A549 (cell line): ENCODE results near the gene DCLRE1A. TPM values are rescaled to one million over a fixed set of nuclear protein-coding genes. Genes with fewer than 3 reads are reported as not detected.
A peak's percentile ranks its signal among the peaks of the same experiment; 100 is the strongest.

Experiments used
- ATOH8 ChIP-seq: fragments of 250-450 bp; sonication (Bioruptor Pico); IDR thresholded peaks from 2 replicates; pipeline ENCODE4 v1.5.0; 2020; ENCODE audit warnings: low read depth, mild to moderate bottlenecking, moderate library complexity
- BCL3 ChIP-seq: fragments of >200 bp; sonication (Bioruptor Twin); formaldehyde crosslinking; IDR thresholded peaks from 3 replicates; pipeline ENCODE4 v1.6.1; 2016
- BHLHE40 ChIP-seq: IDR thresholded peaks from 2 replicates; pipeline ENCODE4 v1.6.1; 2012; ENCODE audit warnings: low read depth, low read length, inconsistent platforms
- CBX2 ChIP-seq: fragments of 200-600 bp; sonication (generic); IDR thresholded peaks from 2 replicates; pipeline ENCODE4 v1.6.1; 2016; ENCODE audit warnings: low read depth, mild to moderate bottlenecking, borderline replicate concordance
- CBX8 ChIP-seq: fragments of 200-600 bp; sonication (generic); IDR thresholded peaks from 2 replicates; pipeline ENCODE4 v1.6.1; 2016
- CHD2 ChIP-seq: fragments of 150-350 bp; IDR thresholded peaks from 2 replicates; pipeline ENCODE4 v1.6.1; 2014; ENCODE audit warnings: low read length; ENCODE audit not compliant: partially characterized antibody
- CTCF ChIP-seq: fragments of >200 bp; sonication (Bioruptor Twin); formaldehyde crosslinking; IDR thresholded peaks from 3 replicates; pipeline ENCODE4 v1.5.1; 2016
- E2F6 ChIP-seq: IDR thresholded peaks from 2 replicates; pipeline ENCODE4 v1.6.1; 2012; ENCODE audit warnings: low read depth, borderline replicate concordance
- EHF ChIP-seq: fragments of 250-450 bp; sonication (Bioruptor Pico); IDR thresholded peaks from 2 replicates; pipeline ENCODE4 v1.5.0; 2020; ENCODE audit warnings: mild to moderate bottlenecking
- EHMT2 ChIP-seq: fragments of 200-600 bp; sonication (generic); IDR thresholded peaks from 2 replicates; pipeline ENCODE4 v1.6.1; 2016; ENCODE audit warnings: antibody characterized with exemption, low read depth, mild to moderate bottlenecking, moderate library complexity
- ELK1 ChIP-seq: fragments of 150-350 bp; IDR thresholded peaks from 2 replicates; pipeline ENCODE4 v1.6.1; 2014; ENCODE audit warnings: low read depth, mild to moderate bottlenecking, low read length
- ESRRA ChIP-seq: fragments of 150-350 bp; IDR thresholded peaks from 2 replicates; pipeline ENCODE4 v1.6.1; 2014; ENCODE audit warnings: mild to moderate bottlenecking, low read length, borderline replicate concordance
- FOSB ChIP-seq: fragments of 250-450 bp; sonication (Bioruptor Pico); IDR thresholded peaks from 2 replicates; pipeline ENCODE4 v1.5.0; 2020; ENCODE audit warnings: mild to moderate bottlenecking, moderate library complexity
- FOXS1 ChIP-seq: fragments of 250-450 bp; sonication (Bioruptor Pico); IDR thresholded peaks from 2 replicates; pipeline ENCODE4 v1.5.0; 2020; ENCODE audit warnings: mild to moderate bottlenecking, moderate library complexity
- HDAC2 ChIP-seq: fragments of 200-600 bp; sonication (generic); IDR thresholded peaks from 2 replicates; pipeline ENCODE4 v1.6.1; 2016
- HEYL ChIP-seq: fragments of 250-450 bp; sonication (Bioruptor Pico); IDR thresholded peaks from 2 replicates; pipeline ENCODE4 v1.8.0; 2021; ENCODE audit warnings: mild to moderate bottlenecking, moderate library complexity
- HOXB5 ChIP-seq: fragments of 250-450 bp; sonication (Bioruptor Pico); IDR thresholded peaks from 2 replicates; pipeline ENCODE4 v1.5.0; 2020; ENCODE audit warnings: mild to moderate bottlenecking, moderate library complexity
- JUN ChIP-seq, 2 experiments: fragments of >200 bp; sonication (Bioruptor Twin); formaldehyde crosslinking; IDR thresholded peaks; 2 replicates in 1 of 2; 3 replicates in 1 of 2; pipeline ENCODE4 v1.6.1; 2016 to 2017
- JUNB ChIP-seq: fragments of >200 bp; sonication (Bioruptor Twin); formaldehyde crosslinking; IDR thresholded peaks from 2 replicates; pipeline ENCODE4 v1.6.1; 2016
- KDM5A ChIP-seq: fragments of 200-600 bp; sonication (generic); IDR thresholded peaks from 2 replicates; pipeline ENCODE4 v1.6.1; 2016; ENCODE audit warnings: antibody characterized with exemption, mild to moderate bottlenecking
- MAFK ChIP-seq: fragments of 450-650 bp; IDR thresholded peaks from 2 replicates; pipeline ENCODE4 v1.6.1; 2014; ENCODE audit not compliant: partially characterized antibody
- MAX ChIP-seq: IDR thresholded peaks from 2 replicates; pipeline ENCODE4 v1.6.1; 2012
- MAZ ChIP-seq: fragments of 150-350 bp; IDR thresholded peaks from 2 replicates; pipeline ENCODE4 v1.6.1; 2014; ENCODE audit warnings: antibody characterized with exemption, low read depth, low read length, borderline replicate concordance
- MYC ChIP-seq: IDR thresholded peaks from 2 replicates; pipeline ENCODE4 v1.6.1; 2012; ENCODE audit warnings: mild to moderate bottlenecking, inconsistent platforms, low read length, improper control_type of control experiment, borderline replicate concordance
- NFE2L2 ChIP-seq: fragments of 150-350 bp; conservative IDR thresholded peaks from 2 replicates; pipeline ENCODE4 v1.6.1; 2014; ENCODE audit warnings: low read length
- NR3C1 ChIP-seq: fragments of >200 bp; sonication (Bioruptor Twin); formaldehyde crosslinking; IDR thresholded peaks from 3 replicates; pipeline ENCODE4 v1.6.1; 2017
- RCOR1 ChIP-seq: fragments of 150-350 bp; IDR thresholded peaks from 2 replicates; pipeline ENCODE4 v1.6.1; 2014; ENCODE audit warnings: antibody characterized with exemption, low read length, low read depth
- REST ChIP-seq: fragments of 200-600 bp; sonication (generic); IDR thresholded peaks from 2 replicates; pipeline ENCODE4 v1.6.1; 2016; ENCODE audit warnings: antibody characterized with exemption, mild to moderate bottlenecking, moderate library complexity
- RNF2 ChIP-seq: fragments of 200-600 bp; sonication (generic); IDR thresholded peaks from 2 replicates; pipeline ENCODE4 v1.6.1; 2016; ENCODE audit warnings: low read depth, mild to moderate bottlenecking, antibody characterized with exemption, moderate library complexity, borderline replicate concordance
- SMC3 ChIP-seq: fragments of >200 bp; sonication (Bioruptor Twin); formaldehyde crosslinking; IDR thresholded peaks from 3 replicates; pipeline ENCODE4 v1.6.1; 2018; ENCODE audit warnings: inconsistent platforms
- TP53 ChIP-seq: fragments of 250-450 bp; sonication (Bioruptor Pico); IDR thresholded peaks from 2 replicates; pipeline ENCODE4 v1.5.0; 2021; ENCODE audit warnings: mild to moderate bottlenecking, moderate library complexity
- USF2 ChIP-seq: fragments of 450-650 bp; IDR thresholded peaks from 2 replicates; pipeline ENCODE4 v1.6.1; 2014; ENCODE audit warnings: antibody characterized with exemption
- ZC3H11A ChIP-seq: fragments of 450-650 bp; IDR thresholded peaks from 2 replicates; pipeline ENCODE4 v1.6.1; 2014; ENCODE audit warnings: antibody characterized with exemption, mild to moderate bottlenecking
- polyA plus RNA-seq, 4 experiments: library from polyadenylated mRNA; depleted of rRNA in 3 of 4; stranded (reverse); fragments of >200 nt; fragmentation: RNase III in 1 of 4; extraction: RNeasy Plus Mini Kit Qiagen cat#74134 plus additional on column Dnase treatment in 1 of 4; gene quantifications; 2 replicates in 3 of 4; 3 replicates in 1 of 4; pipeline ENCODE4 v1.2.3, GENCODE V29; 2011 to 2017

The DCLRE1A gene
- polyA plus RNA-seq, 2 of the 4 experiments (the other 2 are of a cell fraction): 11.8 to 26.8 TPM

- TF ChIP-seq BHLHE40: no peak
- no peak for TF ChIP-seq RNF2
- peak; percentile 25 for TF ChIP-seq CHD2
- TF ChIP-seq HOXB5 (CRISPR knock-in tag): peak; percentile 69; the same call in 1 of the 2 replicates
- no peak for TF ChIP-seq ATOH8 (CRISPR knock-in tag)
- TF ChIP-seq CBX8: no peak
- TF ChIP-seq TP53: no peak
- no peak for TF ChIP-seq USF2
- no peak for TF ChIP-seq JUNB
- no peak for TF ChIP-seq SMC3
- no peak for TF ChIP-seq HDAC2
- no peak for TF ChIP-seq RCOR1
- TF ChIP-seq MAFK: no peak
- TF ChIP-seq NR3C1: no peak
- TF ChIP-seq FOSB: no peak
- TF ChIP-seq REST: no peak
- no peak for TF ChIP-seq E2F6
- TF ChIP-seq ELK1: no peak
- TF ChIP-seq MAX: no peak
- TF ChIP-seq KDM5A: peak; percentile 23; the same call in 1 of the 2 replicates
- no peak for TF ChIP-seq NFE2L2
- TF ChIP-seq HEYL (CRISPR knock-in tag): no peak
- peak; percentile 67 to 71; a peak in 3 of 5 replicates for TF ChIP-seq JUN (IDR thresholded peaks at IDR 0.05)
- no peak for TF ChIP-seq ZC3H11A
- no peak for TF ChIP-seq CBX2
- TF ChIP-seq CTCF: no peak
- no peak for TF ChIP-seq EHMT2
- TF ChIP-seq MYC: peak; percentile 26; the same call in 1 of the 2 replicates
- TF ChIP-seq EHF (CRISPR knock-in tag): no peak
- no peak for TF ChIP-seq ESRRA
- TF ChIP-seq FOXS1 (CRISPR knock-in tag): no peak; the same call in 1 of the 2 replicates
- no peak for TF ChIP-seq BCL3
- TF ChIP-seq MAZ: no peak
Observed at GRCh38 chr10:113854761-113855588, 1.1 kb upstream of the DCLRE1A start (continued).
